Mucosa of descending colon (tissue), 3 donors: ENCODE measurements around the gene EFNA1. TPM values are rescaled to one million over a fixed set of nuclear protein-coding genes. Genes with fewer than 3 reads are reported as not detected.

Experiments used
- ATAC-seq: fragments of 200-7000 bp; cut with Tn5 transposase; one replicate; pipeline ENCODE4 v1.9.1; 2020; ENCODE audit warnings: mild to moderate bottlenecking, moderate library complexity
- DNase-seq, 3 donors: peaks; one replicate each; pipeline ENCODE4 v3.0.0-alpha.2; 2020
- H3K36me3 ChIP-seq: fragments of 200-600 bp; one replicate; pipeline ENCODE4 v1.8.0; 2021; ENCODE audit warnings: low read depth, mild to moderate bottlenecking
- H3K4me1 ChIP-seq: fragments of 200-600 bp; one replicate; pipeline ENCODE4 v1.8.0; 2021; ENCODE audit warnings: low read depth, mild to moderate bottlenecking
- H3K4me3 ChIP-seq: fragments of 200-600 bp; one replicate; pipeline ENCODE4 v1.8.0; 2021; ENCODE audit warnings: mild to moderate bottlenecking
- H3K9me3 ChIP-seq: fragments of 200-600 bp; one replicate; pipeline ENCODE4 v1.8.0; 2021; ENCODE audit warnings: mild to moderate bottlenecking
- CTCF ChIP-seq: fragments of 200-600 bp; IDR thresholded peaks from one replicate; pipeline ENCODE4 v1.8.0; 2022; ENCODE audit warnings: antibody characterized with exemption, mild to moderate bottlenecking
- intact Hi-C, 2 donors: fragments of 100-400 bp; cut with DNase I in 1 of 2; cut with micrococcal nuclease in 1 of 2; formaldehyde crosslinking; loops; one replicate each; pipeline versions ENCODE4 v1.11.0 to v1.11.1; 2022; cut with DNase I, micrococcal nuclease
- total RNA-seq, 3 donors: library from RNA; stranded (reverse); fragmentation: NEBNext Ultra II Directional in 2 of 3; extraction: Animal tissue kit (Norgen Biotek cat#: 25700) in 2 of 3; gene quantifications; one replicate each; pipeline versions ENCODE4 v1.2.1 to v1.2.4, GENCODE V29; 2021 to 2023
- donor health status: DM: no; HTN: no; CAD: no; lungs with moderate emphysema.
- donor health status: DM: no; HTN: no; CAD: no.
- donor health status: DM: no; HTN: yes; CAD: no.

EFNA1 gene
- total RNA-seq, 3 donors from 2014 or later, result 46.3 to 198 (median 110) TPM

- Histone ChIP-seq H3K9me3 (no peaks in the 10 kb centered on the region), H3K4me1 (peaks cover 26% of the 10 kb centered on the region), H3K36me3 (no peaks in the 10 kb centered on the region), H3K4me3 (no peak overlapping the region)
- ATAC-seq, result no peak
- intact Hi-C loops, result loop anchor here in 1 of 2 donors (10.0 kb wide), 1 partner anchor 54 kb away; no protein-coding TSS in a partner anchor
- no peak for DNase-seq
- TF ChIP-seq CTCF, result no peak
Observed at GRCh38 chr1:155170806-155171205, 43.1 kb downstream of the EFNA1 start.

GRCh38 chr1:155171836-155172731, 44.4 kb downstream of the EFNA1 start:
- peaks cover 33% of the 10 kb centered on the region for H3K4me1 ChIP-seq
- H3K9me3 ChIP-seq, result no peaks in the 10 kb centered on the region
- DNase-seq (no peak), ATAC-seq (peak; percentile 11)
- H3K36me3 ChIP-seq, result no peaks in the 10 kb centered on the region
- intact Hi-C loops, result loop anchor here in 1 of 2 donors (10.0 kb wide), 1 partner anchor 53 kb away; no protein-coding TSS in a partner anchor
- no peak for TF ChIP-seq CTCF
- peak overlapping the region; percentile 61 for H3K4me3 ChIP-seq

GRCh38 chr1:155172732-155173477, 45.2 kb downstream of the EFNA1 start, which contains the start of gene KRTCAP2:
TSS of gene KRTCAP2 (minus strand) at chr1:155173304. CDS start at chr1:155173224, 80 bp downstream.
- DNase-seq (peak; percentile 92 to 98 (median 96)), ATAC-seq (peak; percentile 89)
- H3K4me3 ChIP-seq, result peak within 1 kb of the TSS; percentile 61
- peaks cover 25% of the 10 kb centered on the region for H3K4me1 ChIP-seq
- TF ChIP-seq CTCF, result peak; percentile 92
- no peaks in the 10 kb centered on the region for H3K36me3 ChIP-seq
- H3K9me3 ChIP-seq, result no peaks in the 10 kb centered on the region
- intact Hi-C loops, result loop anchor here in 1 of 2 donors (10.0 kb wide), 1 partner anchor 52 kb away; no protein-coding TSS in a partner anchor

- ATAC-seq (no peak), DNase-seq (peak in 2 of 3 donors; percentile 61 to 76)
- peaks cover 24% of the 10 kb centered on the region for H3K4me1 ChIP-seq
- no peaks in the 10 kb centered on the region for H3K36me3 ChIP-seq
- peak; percentile 5 for TF ChIP-seq CTCF
- H3K4me3 ChIP-seq, result peak within 1 kb of the TSS; percentile 61
- no peaks in the 10 kb centered on the region for H3K9me3 ChIP-seq
- intact Hi-C loops, result loop anchor here in 1 of 2 donors (10.0 kb wide), 1 partner anchor 51 kb away; no protein-coding TSS in a partner anchor
Observed at GRCh38 chr1:155173478-155174323, 46.0 kb downstream of the EFNA1 start, which contains the start of gene TRIM46. TSS of gene TRIM46 (plus strand) at chr1:155173849. CDS start at chr1:155173967, 118 bp downstream.
